Lung (tissue), 12 donors: ENCODE measurements around the gene ZNF322. TPM values are rescaled to one million over a fixed set of nuclear protein-coding genes. Genes with fewer than 3 reads are reported as not detected.

ENCODE experiments used
- ATAC-seq: fragments of 200-7000 bp; cut with Tn5 transposase; one replicate; pipeline ENCODE4 v1.9.1; 2020; ENCODE audit warnings: moderate number of reproducible peaks; ENCODE audit not compliant: insufficient read depth, low FRiP score
- DNase-seq, 3 donors: peaks; one replicate each; pipeline ENCODE4 v3.0.0-alpha.2; 2013 to 2017
- H3K27ac ChIP-seq, 2 donors: one replicate each; pipeline ENCODE4 v1.5.1; 2013; ENCODE audit warnings: mild to moderate bottlenecking in 2 of 2, moderate library complexity in 2 of 2, control low read depth in 1 of 2, inconsistent platforms in 1 of 2, low read depth in 1 of 2, low read length in 1 of 2
- H3K27me3 ChIP-seq, 3 donors: one replicate each; pipeline ENCODE4 v1.5.1; 2013; ENCODE audit warnings: low read length in 2 of 3; ENCODE audit not compliant: control insufficient read depth in 3 of 3, insufficient read depth in 3 of 3
- H3K36me3 ChIP-seq, 4 donors: one replicate each; pipeline ENCODE4 v1.5.1; 2013; ENCODE audit warnings: low read length in 4 of 4, mild to moderate bottlenecking in 1 of 4, moderate library complexity in 1 of 4; ENCODE audit not compliant: control insufficient read depth in 4 of 4, insufficient read depth in 4 of 4
- H3K4me1 ChIP-seq, 5 donors: one replicate each; pipeline ENCODE4 v1.5.1; 2013; ENCODE audit warnings: low read length in 5 of 5, mild to moderate bottlenecking in 2 of 5, moderate library complexity in 1 of 5; ENCODE audit not compliant: control insufficient read depth in 5 of 5, insufficient read depth in 5 of 5
- H3K4me3 ChIP-seq: one replicate; pipeline ENCODE4 v1.5.1; 2013; ENCODE audit warnings: mild to moderate bottlenecking, control low read depth, moderate library complexity
- H3K9ac ChIP-seq, 2 donors: one replicate each; pipeline ENCODE4 v1.5.1; 2013; ENCODE audit warnings: low read length in 2 of 2, control low read depth in 1 of 2; ENCODE audit not compliant: insufficient read depth in 1 of 2
- H3K9me3 ChIP-seq, 4 donors: one replicate each; pipeline ENCODE4 v1.5.1; 2013; ENCODE audit warnings: low read length in 3 of 4, mild to moderate bottlenecking in 1 of 4, moderate library complexity in 1 of 4; ENCODE audit not compliant: control insufficient read depth in 4 of 4, insufficient read depth in 3 of 4
- WGBS, 2 donors: extraction: QIAGEN DNeasy Blood & Tissue Kit; methylation state at CpG; one replicate each; pipeline ENCODE4 v1.1.7; 2013; 5-methylcytosine and 5-hydroxymethylcytosine counted together
- polyA plus RNA-seq, 2 donors: library from polyadenylated mRNA; stranded (reverse); fragments of 200-250 nt; gene quantifications; one replicate each; pipeline ENCODE4 v1.2.1, GENCODE V29; 2013
- total RNA-seq, 2 donors: library from RNA; depleted of rRNA in 1 of 2; stranded (reverse); fragments of >200 nt in 1 of 2; gene quantifications; one replicate each; pipeline ENCODE4 v1.2.1, GENCODE V29; 2014 to 2021
- TF ChIP-seq, protein P1 (sequence below): IDR thresholded peaks from 2 replicates; pipeline ENCODE4 v1.5.1; 2012; ENCODE audit warnings: mild to moderate bottlenecking; ENCODE audit errors: control extremely low read depth, extremely low read depth
- donor health status: control.
- donor health status: control.
- donor health status: Bipolar disorder and iron deficiency.
- donor health status: healthy.
- donor health status: DM: yes; HTN: yes; CAD: no.

Gene ZNF322
- total and polyA plus RNA-seq, 4 donors: 5.8 to 26.0 (median 14.5) TPM

DNA sequence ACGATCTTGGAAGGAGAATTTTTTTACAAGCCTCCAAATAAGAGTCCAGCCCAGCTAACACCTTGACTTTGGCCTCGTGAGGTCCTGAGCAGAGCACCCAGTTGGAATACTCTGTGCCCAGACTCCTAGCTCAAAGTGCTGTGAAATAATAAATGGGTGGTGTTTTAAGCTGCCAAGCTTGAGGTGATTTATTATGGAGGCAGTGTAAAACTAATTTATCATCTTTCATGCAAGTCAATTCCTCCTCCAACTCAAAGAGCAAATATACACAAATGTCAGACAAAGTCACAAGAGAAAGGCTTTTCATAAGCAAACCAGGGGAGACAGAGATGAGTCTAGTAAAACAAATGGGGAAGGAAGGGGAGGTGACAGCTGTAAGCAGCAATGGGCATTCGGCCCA, 50.1 kb downstream of the ZNF322 start:
- 60 to 67% methylated on average over 3 of the region's 3 CpGs for WGBS, 2 donors
- Histone ChIP-seq H3K9me3 (no peaks in the 10 kb centered on the region), H3K9ac (no peak overlapping the region), H3K27ac (no peak overlapping the region), H3K36me3 (no peaks in the 10 kb centered on the region), H3K4me3 (no peak overlapping the region), H3K27me3 (peaks cover 0 to 35% (median 19%) of the 10 kb centered on the region in 3 donors), H3K4me1 (peaks cover 0 to 8% (median 0%) of the 10 kb centered on the region in 5 donors)
- DNase-seq: no peak
- no peak for ATAC-seq
- TF ChIP-seq, protein P1, sequence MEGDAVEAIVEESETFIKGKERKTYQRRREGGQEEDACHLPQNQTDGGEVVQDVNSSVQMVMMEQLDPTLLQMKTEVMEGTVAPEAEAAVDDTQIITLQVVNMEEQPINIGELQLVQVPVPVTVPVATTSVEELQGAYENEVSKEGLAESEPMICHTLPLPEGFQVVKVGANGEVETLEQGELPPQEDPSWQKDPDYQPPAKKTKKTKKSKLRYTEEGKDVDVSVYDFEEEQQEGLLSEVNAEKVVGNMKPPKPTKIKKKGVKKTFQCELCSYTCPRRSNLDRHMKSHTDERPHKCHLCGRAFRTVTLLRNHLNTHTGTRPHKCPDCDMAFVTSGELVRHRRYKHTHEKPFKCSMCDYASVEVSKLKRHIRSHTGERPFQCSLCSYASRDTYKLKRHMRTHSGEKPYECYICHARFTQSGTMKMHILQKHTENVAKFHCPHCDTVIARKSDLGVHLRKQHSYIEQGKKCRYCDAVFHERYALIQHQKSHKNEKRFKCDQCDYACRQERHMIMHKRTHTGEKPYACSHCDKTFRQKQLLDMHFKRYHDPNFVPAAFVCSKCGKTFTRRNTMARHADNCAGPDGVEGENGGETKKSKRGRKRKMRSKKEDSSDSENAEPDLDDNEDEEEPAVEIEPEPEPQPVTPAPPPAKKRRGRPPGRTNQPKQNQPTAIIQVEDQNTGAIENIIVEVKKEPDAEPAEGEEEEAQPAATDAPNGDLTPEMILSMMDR: no peak

DNA sequence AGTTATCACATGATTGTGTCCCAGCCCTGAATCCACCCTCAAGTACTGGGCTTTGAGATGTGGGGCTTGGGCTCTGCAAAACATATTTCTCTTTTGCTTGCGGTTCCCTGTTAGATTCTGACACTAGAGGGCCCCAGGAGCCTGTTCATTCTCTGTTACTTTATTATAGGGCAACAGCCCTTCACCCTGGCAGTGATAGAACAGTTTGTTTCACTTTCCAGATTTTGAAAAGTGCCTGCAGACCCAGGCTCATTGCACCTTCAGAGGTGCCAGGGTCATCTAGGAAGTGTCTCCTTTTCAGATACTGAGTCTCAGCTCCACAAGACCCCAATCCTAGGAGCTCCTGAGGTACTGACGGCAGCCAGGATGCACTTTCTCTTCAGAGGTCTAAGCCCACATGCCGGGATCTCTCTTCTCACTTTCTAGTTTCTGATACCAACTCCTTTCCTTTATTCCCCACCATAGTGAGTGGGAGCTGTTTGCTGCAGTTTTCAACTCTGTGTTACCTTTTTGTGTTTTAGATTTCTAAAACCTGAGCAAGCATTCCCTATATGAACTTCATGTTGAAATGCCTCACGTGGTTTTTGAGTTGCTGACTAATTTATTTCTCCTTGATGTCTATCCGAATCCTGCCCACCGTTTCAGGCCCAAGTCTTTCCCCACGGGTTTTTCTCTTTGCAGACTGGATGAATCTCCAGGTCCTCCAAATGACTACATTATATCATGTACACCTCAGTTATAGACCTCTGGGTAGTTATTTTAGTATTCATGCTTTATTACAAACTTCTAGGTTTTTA, 51.9 kb downstream of the ZNF322 start:
- Histone ChIP-seq H3K4me1 (no peaks in the 10 kb centered on the region), H3K27ac (no peak overlapping the region), H3K9me3 (no peaks in the 10 kb centered on the region), H3K9ac (peak overlapping the region in 1 of 2 donors; percentile 20), H3K36me3 (no peaks in the 10 kb centered on the region), H3K27me3 (peaks cover 0 to 17% (median 9%) of the 10 kb centered on the region in 3 donors), H3K4me3 (no peak overlapping the region)
- TF ChIP-seq, protein P1: peak; percentile 59
- ATAC-seq (peak; percentile 72), DNase-seq (peak; percentile 55 to 72 (median 68))
- WGBS, 2 donors: 42 to 53% methylated on average over 7 of the region's 7 CpGs

DNA sequence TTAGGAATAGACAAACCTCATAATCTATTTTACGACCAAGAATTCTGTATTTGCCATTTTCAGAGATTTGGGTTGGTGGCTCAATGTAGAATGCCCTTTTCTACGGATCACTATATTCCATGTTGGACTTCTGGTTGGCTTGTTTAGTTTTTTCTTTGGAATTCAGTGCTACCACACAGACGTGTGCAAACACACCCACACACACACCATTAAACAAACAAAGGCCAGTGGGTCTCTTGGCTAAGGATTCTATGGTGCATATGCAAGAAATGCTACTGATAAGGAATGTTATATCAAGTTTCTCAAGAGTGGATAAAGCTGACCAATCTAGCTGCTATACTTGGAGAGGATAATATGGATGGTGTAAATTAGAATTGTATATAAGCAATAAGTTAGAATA, 54.7 kb downstream of the ZNF322 start:
- no peak for DNase-seq
- WGBS, 2 donors: 80 to 84% methylated on average over 3 of the region's 3 CpGs
- ATAC-seq: no peak
- Histone ChIP-seq H3K4me1 (no peaks in the 10 kb centered on the region), H3K9ac (no peak overlapping the region), H3K36me3 (peaks cover 0 to 3% (median 0%) of the 10 kb centered on the region in 4 donors), H3K9me3 (no peaks in the 10 kb centered on the region), H3K27me3 (peaks cover 0 to 4% (median 0%) of the 10 kb centered on the region in 3 donors), H3K4me3 (no peak overlapping the region), H3K27ac (no peak overlapping the region)
- TF ChIP-seq, protein P1: no peak

DNA sequence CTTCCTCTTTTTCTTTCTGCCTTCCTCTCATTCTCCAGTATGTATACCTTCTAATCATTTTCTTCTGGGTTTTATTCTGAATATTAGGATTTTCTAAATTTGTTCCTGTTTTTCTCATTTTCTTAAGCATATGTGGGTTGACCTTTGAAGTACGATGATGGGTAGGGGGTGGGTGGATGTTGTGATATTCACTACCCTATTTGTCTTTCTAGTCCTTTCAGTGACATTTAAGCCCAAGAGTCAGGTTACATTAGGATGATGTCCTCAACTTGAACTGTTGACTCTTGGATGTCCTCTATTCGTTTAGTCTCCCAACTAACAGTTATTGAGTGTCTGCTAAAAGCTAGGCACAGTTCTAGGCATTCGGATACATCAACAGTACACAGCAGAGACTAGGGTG, 55.5 kb downstream of the ZNF322 start:
- Histone ChIP-seq H3K36me3 (peaks cover 0 to 6% (median 1%) of the 10 kb centered on the region in 4 donors), H3K4me3 (no peak overlapping the region), H3K4me1 (no peaks in the 10 kb centered on the region), H3K27me3 (no peaks in the 10 kb centered on the region), H3K27ac (no peak overlapping the region), H3K9me3 (no peaks in the 10 kb centered on the region), H3K9ac (no peak overlapping the region)
- 72 to 78% methylated on average over 3 of the region's 3 CpGs for WGBS, 2 donors
- ATAC-seq: no peak
- TF ChIP-seq, protein P1: no peak
- no peak for DNase-seq
